ENCODE results near the gene RYR1. TPM values are rescaled to one million over a fixed set of nuclear protein-coding genes. Genes with fewer than 3 reads are reported as not detected.

RYR1 gene
- total and polyA plus RNA-seq, 2 of the 8 experiments (the other 6 are each of a cell fraction or from before 2014, with no cell fraction given), result 5.8 to 11.8 TPM

DNA sequence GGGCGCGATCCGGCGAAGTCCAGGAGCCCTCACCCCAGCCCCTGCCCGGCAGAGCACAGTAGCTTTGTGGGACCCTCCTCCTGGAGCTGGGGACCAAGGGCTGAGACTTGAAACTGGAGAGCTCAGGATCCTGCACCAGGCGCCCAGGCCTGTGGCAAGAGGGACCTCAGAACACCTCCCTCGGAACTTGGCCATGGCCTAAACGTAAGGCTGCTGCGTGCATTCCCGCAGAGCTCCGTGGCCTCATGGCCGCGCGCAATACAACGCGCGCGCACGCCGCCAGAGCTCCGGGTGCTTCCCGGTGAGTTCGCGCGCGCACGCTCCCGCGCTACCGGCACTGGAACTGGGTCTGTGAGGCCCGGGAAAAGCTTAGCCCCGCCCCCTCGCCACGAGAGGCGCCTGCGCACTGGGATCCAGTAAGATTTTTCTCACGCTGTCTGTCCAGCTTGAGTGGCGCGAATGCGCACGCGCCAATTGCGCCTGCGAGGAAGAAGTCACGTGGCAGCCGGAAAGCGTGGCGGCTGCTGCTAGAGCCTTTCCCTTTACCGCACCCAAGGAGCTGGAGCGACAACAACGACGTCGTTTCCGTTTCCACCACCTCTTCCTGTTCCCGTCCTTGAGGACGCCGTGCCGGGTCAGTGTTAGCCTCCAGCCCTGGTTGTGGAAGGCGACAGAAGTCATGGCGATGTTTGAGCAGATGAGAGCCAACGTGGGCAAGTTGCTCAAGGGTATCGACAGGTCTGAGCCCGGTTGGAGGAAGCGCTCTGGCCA is 185.3 kb downstream of the RYR1 start, which contains the start of gene EIF3K (continued):
- peak; percentile 30 for TF ChIP-seq TAF7 (optimal IDR thresholded peaks at IDR 0.05; ENCODE audit: borderline replicate concordance, low read depth, low read length)
- peak; percentile 42 to 91; a peak in 2 of 4 replicates for TF ChIP-seq SIN3A (conservative IDR thresholded peaks at IDR 0.05 in 1 of 2, IDR thresholded peaks at IDR 0.05 in 1 of 2; ENCODE audit: low read depth in 1 of 2, low read length in 2 of 2)
- TF ChIP-seq EGR1 (IDR thresholded peaks at IDR 0.05; ENCODE audit: borderline replicate concordance, low read depth, low read length), result no peak
- TF ChIP-seq CHD2 (IDR thresholded peaks at IDR 0.05; ENCODE audit: low read length), result no peak
- no peak for TF ChIP-seq BRCA1 (IDR thresholded peaks at IDR 0.05; ENCODE audit: low read depth, low read length)
- TF ChIP-seq, protein P1, sequence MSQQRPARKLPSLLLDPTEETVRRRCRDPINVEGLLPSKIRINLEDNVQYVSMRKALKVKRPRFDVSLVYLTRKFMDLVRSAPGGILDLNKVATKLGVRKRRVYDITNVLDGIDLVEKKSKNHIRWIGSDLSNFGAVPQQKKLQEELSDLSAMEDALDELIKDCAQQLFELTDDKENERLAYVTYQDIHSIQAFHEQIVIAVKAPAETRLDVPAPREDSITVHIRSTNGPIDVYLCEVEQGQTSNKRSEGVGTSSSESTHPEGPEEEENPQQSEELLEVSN (IDR thresholded peaks at IDR 0.05), result peak; percentile 40; the same call in 1 of the 2 replicates
- TF ChIP-seq, protein P2, sequence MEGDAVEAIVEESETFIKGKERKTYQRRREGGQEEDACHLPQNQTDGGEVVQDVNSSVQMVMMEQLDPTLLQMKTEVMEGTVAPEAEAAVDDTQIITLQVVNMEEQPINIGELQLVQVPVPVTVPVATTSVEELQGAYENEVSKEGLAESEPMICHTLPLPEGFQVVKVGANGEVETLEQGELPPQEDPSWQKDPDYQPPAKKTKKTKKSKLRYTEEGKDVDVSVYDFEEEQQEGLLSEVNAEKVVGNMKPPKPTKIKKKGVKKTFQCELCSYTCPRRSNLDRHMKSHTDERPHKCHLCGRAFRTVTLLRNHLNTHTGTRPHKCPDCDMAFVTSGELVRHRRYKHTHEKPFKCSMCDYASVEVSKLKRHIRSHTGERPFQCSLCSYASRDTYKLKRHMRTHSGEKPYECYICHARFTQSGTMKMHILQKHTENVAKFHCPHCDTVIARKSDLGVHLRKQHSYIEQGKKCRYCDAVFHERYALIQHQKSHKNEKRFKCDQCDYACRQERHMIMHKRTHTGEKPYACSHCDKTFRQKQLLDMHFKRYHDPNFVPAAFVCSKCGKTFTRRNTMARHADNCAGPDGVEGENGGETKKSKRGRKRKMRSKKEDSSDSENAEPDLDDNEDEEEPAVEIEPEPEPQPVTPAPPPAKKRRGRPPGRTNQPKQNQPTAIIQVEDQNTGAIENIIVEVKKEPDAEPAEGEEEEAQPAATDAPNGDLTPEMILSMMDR (IDR thresholded peaks at IDR 0.05; ENCODE audit: control extremely low read depth in 1 of 3, insufficient read depth in 1 of 3, low read depth in 1 of 3, low read length in 3 of 3), result 0 out of 4 replicates have a peak, but pooled peaks of 1 of the 3 experiments have one; percentile 1
- peak; percentile 84 for TF ChIP-seq CREB1 (IDR thresholded peaks at IDR 0.05)
- TF ChIP-seq NANOG (IDR thresholded peaks at IDR 0.05; ENCODE audit: insufficient read depth, low read depth, low read length, poor library complexity, severe bottlenecking), result no peak
- TF ChIP-seq, protein P3, sequence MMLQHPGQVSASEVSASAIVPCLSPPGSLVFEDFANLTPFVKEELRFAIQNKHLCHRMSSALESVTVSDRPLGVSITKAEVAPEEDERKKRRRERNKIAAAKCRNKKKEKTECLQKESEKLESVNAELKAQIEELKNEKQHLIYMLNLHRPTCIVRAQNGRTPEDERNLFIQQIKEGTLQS (IDR thresholded peaks at IDR 0.05; ENCODE audit: insufficient read depth, low read depth, low read length), result peak; percentile 94
- TF ChIP-seq KDM4A (IDR thresholded peaks at IDR 0.05; ENCODE audit: low read depth, low read length, severe bottlenecking), result peak; percentile 45
- TF ChIP-seq, protein P4, sequence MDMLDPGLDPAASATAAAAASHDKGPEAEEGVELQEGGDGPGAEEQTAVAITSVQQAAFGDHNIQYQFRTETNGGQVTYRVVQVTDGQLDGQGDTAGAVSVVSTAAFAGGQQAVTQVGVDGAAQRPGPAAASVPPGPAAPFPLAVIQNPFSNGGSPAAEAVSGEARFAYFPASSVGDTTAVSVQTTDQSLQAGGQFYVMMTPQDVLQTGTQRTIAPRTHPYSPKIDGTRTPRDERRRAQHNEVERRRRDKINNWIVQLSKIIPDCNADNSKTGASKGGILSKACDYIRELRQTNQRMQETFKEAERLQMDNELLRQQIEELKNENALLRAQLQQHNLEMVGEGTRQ (IDR thresholded peaks at IDR 0.05; ENCODE audit: low read length), result peak; percentile 95
- peak; percentile 56 for TF ChIP-seq ASH2L (IDR thresholded peaks at IDR 0.05; ENCODE audit: low read length)
- TF ChIP-seq POU5F1 (IDR thresholded peaks at IDR 0.05; ENCODE audit: low read depth, low read length), result no peak
- no peak for TF ChIP-seq GTF2F1 (IDR thresholded peaks at IDR 0.05; ENCODE audit: borderline replicate concordance, low read depth, low read length)
- TF ChIP-seq, protein P5, sequence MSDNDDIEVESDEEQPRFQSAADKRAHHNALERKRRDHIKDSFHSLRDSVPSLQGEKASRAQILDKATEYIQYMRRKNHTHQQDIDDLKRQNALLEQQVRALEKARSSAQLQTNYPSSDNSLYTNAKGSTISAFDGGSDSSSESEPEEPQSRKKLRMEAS (IDR thresholded peaks at IDR 0.05), result peak; percentile 89
- TF ChIP-seq JUND (IDR thresholded peaks at IDR 0.05; ENCODE audit: low read length), result 0 out of 2 replicates have a peak, but pooled peaks have one; percentile 2
- TF ChIP-seq BACH1 (IDR thresholded peaks at IDR 0.05; ENCODE audit: low read length), result peak; percentile 60; the same call in 1 of the 2 replicates
